ENCODE measurements around the gene GCN1.
"Not testable (repeated sequence)": the region's sequence is repeated elsewhere in the genome, so short reads cannot be mapped to it uniquely, and the experiment has no call there.

The GCN1 gene

GRCh38 chr12:120212301-120212700, 17.8 kb upstream of the GCN1 start:
- no peak for DNase-seq

- DNase-seq = no peak
Measured at GRCh38 chr12:120211904-120212283, 17.4 kb upstream of the GCN1 start.

DNA sequence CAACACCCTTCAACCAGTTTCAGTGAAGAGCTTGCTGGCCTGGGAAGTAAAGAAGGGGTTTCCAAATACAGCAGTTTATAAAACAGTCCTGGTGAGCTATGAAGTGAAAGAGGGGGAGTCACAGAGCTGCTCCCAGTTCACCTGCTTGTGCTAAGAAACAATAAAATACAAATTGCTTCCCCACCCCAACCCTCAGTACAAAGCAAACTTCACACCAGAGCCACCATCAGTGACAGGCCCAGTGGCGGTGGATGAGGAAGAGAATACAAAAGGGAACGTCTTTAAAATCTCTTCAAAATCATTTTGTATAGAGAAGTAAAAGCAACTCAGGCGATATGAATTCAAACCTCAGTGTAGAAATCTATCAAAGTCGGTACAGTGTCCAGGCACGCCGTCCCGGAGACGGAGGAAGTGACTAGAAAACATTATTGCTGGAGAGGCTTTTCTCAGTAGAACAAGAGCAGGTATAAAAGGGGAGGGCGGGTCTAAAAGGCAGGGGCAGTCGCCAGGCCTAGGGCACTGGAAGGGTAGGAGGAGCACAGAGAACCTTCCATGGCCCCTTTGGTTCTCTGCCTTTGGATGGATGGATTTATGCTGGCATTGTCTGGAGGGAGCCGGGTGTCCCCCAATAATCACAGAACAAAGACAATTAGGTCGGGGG, 16.9 kb upstream of the GCN1 start:
- DNase-seq = no peak

- no peak for DNase-seq
Measured at GRCh38 chr12:120209851-120210250, 15.3 kb upstream of the GCN1 start.

DNA sequence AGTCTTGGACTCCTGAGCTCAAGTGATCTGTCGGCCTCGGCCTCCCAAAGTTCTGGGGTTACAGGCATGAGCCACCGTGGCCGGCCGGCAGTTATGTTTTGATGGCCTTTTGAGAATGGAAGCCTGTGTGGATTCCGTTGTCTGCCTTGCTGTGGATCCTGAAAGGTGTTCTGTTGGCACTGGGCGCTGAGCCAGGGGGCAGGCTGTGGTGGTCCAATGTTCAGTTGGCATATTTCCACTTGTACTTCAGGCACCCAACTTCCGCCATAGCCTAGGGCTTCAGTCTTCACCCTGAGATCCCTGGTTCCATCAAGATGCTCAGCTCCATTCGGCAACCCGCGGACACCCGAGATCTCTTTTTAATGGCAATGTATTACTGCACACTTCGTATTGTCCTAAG, 12.7 kb upstream of the GCN1 start:
- no peak for DNase-seq

GRCh38 chr12:120206781-120207180, 12.3 kb upstream of the GCN1 start:
- DNase-seq = not testable (repeated sequence)

GRCh38 chr12:120206228-120206627, 11.7 kb upstream of the GCN1 start:
- DNase-seq = no peak

DNA sequence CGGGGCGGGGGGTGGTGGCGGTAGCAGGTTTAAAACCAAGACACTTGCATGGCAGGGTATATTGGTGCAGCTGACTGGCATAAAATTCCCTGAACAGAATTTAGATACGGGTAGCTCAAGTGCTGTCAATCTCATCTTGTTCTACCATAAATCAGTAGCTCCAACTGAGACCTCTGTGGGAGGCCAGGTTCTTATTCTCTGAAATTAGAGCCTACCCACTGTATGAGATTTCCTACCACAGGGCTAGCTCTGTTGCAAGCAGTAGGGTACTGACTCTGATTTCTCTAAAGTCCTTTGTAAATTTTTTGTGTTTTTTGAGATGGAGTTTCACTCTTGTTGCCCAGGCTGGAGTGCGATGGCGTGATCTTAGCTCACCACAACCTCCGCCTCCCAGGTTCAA, 9.7 kb upstream of the GCN1 start:
- no peak for DNase-seq

DNA sequence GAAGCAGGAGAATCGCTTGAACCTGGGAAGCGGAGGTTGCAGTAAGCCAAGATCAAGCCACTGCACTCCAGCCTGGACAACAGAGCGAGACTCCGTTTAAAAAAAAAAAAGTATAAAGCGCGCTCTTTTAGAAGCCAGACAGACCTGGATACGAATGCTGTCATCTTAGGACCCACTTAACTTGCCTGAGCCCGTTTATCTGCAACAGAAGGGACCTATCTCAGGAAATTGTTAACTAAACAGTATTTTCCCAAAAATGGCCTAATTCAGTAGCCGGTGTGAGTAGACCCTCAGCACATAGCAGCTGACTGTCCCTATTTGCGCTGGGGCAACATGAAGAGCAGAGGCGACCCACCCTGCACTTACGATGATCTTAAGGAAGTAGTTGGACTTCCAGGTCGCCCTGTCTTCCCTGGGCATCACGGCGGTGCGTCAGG, 5.9 kb upstream of the GCN1 start:
- no peak for DNase-seq

GRCh38 chr12:120199595-120200306, 5.2 kb upstream of the GCN1 start:
- no peak for DNase-seq

GRCh38 chr12:120199025-120199424, 4.5 kb upstream of the GCN1 start:
- DNase-seq = no peak

DNA sequence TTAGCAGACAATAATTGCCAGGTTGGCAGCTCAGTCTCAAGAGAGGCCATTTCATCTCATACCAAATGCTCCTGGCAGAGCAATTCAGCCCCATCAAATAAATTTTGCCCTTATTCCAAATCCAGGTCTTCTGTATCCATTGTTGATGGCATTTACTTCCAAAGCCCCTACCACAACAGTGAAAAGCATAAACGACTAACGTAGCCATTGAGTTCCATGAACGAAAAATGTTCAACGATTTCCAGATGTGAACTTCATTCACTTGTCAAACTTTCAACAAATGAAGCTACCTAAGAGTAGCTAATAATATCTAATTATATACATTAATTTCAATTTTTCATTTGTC, 3.0 kb upstream of the GCN1 start:
- DNase-seq = no peak

- not testable (repeated sequence) for DNase-seq
Measured at GRCh38 chr12:120196817-120197541, 2.5 kb upstream of the GCN1 start.

GRCh38 chr12:120196363-120196762, 1.8 kb upstream of the GCN1 start:
- no peak for DNase-seq

GRCh38 chr12:120194226-120194533, 335 bp downstream of the GCN1 start:
- no peak for DNase-seq

DNA sequence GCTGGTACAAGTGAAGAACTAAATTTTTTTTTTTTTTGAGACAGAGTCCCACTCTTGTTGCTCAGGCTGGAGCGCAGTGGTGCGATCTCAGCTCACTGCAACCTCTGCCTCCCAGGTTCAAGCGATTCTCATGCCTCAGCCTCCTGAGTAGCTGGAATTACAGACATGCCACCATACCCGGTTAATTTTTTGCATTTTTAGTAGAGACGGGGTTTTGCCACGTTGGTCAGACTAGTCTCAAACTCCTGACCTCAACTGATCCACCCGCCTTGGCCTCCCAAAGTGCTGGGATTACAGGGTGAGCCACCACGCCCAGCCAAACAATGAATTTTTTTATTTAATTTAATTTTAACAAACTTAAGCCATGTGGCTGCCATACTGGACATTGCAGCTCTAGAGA, 1.2 kb downstream of the GCN1 start:
- DNase-seq = not testable (repeated sequence)

DNA sequence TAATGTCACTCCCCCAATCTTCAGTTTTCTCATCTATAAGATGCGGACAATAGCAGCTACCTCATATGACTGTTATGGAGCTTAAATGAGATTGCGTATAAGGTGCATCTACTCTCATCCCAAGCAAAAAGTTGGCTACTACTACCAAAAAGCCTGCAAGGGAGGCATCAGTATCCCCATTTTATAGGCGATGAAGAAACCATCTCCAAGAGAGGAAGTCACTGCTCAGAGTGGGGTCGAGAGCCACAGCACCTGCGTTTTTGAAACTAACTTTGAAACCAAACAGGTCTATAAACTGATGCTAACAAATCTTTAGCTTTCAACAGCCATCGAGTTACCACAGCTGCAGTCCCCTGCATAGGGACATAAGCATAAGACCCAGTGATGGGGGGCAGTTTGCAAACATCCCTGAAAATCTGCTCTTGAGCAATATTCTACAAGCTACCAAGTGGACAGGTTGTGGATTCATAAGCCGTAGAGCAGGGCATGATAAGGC, 3.5 kb downstream of the GCN1 start:
- DNase-seq = no peak

DNA sequence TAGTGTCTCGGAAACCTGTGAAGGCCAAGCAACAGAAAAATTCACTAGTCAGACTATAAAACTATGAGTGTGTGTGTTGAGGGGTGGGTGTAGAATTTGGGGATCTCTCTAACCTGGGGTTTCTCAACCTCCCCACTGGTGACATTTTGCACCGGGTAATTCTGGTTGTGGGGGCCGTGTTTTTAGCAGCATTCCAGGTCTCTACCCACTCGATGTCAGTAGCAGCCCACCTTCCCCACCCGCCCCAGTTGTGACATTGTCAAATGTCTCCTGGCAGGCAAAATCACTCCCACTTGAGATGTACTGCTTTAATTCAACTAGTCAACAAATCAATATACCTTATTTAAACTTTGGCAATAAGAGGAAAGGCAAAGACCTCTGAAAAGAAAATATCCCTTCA, 4.1 kb downstream of the GCN1 start:
- DNase-seq = no peak

GRCh38 chr12:120186654-120187053, 7.9 kb downstream of the GCN1 start:
- DNase-seq = no peak

DNA sequence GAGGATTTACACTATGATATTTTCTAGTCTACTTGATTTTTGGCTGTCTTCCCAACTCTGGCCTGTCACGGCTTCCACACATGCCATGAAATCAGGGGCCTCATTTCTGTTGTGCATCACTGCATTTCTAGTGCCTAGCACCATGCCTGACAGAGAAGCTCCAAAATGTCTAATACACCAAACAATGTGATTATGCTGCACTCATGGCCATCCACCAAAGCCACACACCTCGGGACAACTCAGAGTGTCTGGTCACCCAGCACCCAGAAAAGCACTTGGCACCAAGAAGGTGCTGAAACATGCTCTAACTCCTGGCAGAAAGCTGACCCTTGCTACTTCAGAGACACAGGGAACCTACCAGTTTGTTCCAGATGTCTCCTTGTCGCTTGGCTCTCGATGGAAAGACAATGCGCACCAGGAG, 11.3 kb downstream of the GCN1 start:
- peak; percentile 85 for DNase-seq

- no peak for DNase-seq
Measured at GRCh38 chr12:120181991-120182631, 12.4 kb downstream of the GCN1 start.

DNA sequence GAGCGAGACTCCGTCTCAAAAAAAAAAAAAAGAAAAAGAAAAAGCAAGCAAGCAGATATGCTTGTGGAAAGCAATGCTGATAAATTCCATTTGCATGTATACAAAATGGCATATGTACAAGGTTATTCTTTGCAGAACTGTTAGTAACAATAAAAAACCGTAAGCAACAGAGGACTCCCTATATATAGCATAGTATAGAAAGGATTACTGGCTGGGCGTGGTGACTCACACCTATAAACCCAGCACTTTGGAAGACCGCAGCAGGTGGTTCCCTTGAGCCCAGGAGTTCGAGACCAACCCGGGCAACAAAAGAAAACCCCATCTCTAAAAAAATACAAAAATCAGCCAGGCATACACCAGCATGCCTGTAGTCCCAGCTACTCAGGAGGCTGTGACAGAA, 13.5 kb downstream of the GCN1 start:
- DNase-seq = no peak

DNA sequence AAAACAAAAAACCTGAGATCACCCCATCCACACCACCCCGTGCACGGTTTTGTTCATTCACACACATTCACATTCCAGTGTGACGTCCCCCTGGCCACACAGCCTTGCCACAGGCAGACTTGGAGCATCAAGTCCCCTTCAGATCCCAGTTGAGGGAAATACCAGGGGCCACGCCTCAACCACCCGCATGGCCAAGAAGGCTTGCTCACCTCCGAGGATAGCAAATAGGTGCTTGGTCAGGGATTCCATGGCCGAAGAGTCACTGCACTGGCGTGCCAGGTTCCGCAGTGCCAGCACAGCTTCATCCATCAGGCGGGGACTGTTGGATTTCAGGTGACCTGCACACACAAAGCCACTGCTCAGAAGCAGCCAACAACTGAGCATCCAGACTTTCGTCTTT, 19.0 kb downstream of the GCN1 start:
- DNase-seq = no peak

DNA sequence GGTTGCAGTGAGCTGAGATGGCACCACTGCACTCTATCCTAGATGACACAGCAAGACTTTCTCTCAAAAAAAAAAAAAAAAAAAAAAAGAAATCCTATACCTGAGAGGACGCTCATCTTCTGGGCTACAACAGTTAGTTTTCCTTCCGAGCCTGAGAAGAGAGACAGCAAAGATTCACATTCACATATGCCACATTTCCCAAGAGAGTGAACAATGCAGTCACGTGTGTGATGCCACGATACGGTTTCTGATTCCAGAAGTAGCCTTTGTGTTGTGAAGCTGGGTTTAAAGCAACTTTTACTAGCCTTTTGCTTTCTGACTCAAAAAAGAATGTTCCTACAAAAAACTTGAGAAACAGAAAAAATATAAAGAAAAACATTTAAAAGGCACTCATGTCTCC, 19.5 kb downstream of the GCN1 start:
- DNase-seq = no peak
